Central memory CD4-positive, alpha-beta T cell (primary cell): ENCODE results near the gene STX11.
A peak's percentile ranks its signal among the peaks of the same experiment; 100 is the strongest.

Source experiments
- DNase-seq: peaks from one replicate; pipeline ENCODE4 v3.0.0; 2022

Gene STX11

GRCh38 chr6:144143106-144143505, 7.2 kb upstream of the STX11 start:
- DNase-seq: no peak

GRCh38 chr6:144143878-144144277, 6.4 kb upstream of the STX11 start:
- no peak for DNase-seq

- DNase-seq: no peak
Observed at GRCh38 chr6:144144996-144145395, 5.3 kb upstream of the STX11 start.

GRCh38 chr6:144145541-144145940, 4.8 kb upstream of the STX11 start:
- DNase-seq: no peak

- no peak for DNase-seq
Observed at GRCh38 chr6:144148886-144149285, 1.4 kb upstream of the STX11 start.

- no peak for DNase-seq
Observed at GRCh38 chr6:144149558-144149893, 791 bp upstream of the STX11 start.

GRCh38 chr6:144150710-144151657, 667 bp downstream of the STX11 start:
- peak; percentile 59 for DNase-seq

GRCh38 chr6:144152334-144152900, 2.1 kb downstream of the STX11 start:
- no peak for DNase-seq

- no peak for DNase-seq
Observed at GRCh38 chr6:144153260-144153659, 2.9 kb downstream of the STX11 start.

- no peak for DNase-seq
Observed at GRCh38 chr6:144153971-144154370, 3.7 kb downstream of the STX11 start.

GRCh38 chr6:144155529-144155928, 5.2 kb downstream of the STX11 start:
- no peak for DNase-seq

- no peak for DNase-seq
Observed at GRCh38 chr6:144156338-144156737, 6.0 kb downstream of the STX11 start.

GRCh38 chr6:144156991-144157390, 6.7 kb downstream of the STX11 start:
- DNase-seq: no peak

GRCh38 chr6:144158133-144158532, 7.8 kb downstream of the STX11 start:
- no peak for DNase-seq

GRCh38 chr6:144159223-144159622, 8.9 kb downstream of the STX11 start:
- DNase-seq: no peak

- no peak for DNase-seq
Observed at GRCh38 chr6:144159742-144160141, 9.4 kb downstream of the STX11 start.

- no peak for DNase-seq
Observed at GRCh38 chr6:144160431-144161005, 10.2 kb downstream of the STX11 start.

- DNase-seq: no peak
Observed at GRCh38 chr6:144161975-144162374, 11.7 kb downstream of the STX11 start.

- DNase-seq: no peak
Observed at GRCh38 chr6:144162977-144163376, 12.7 kb downstream of the STX11 start.

GRCh38 chr6:144165784-144166183, 15.5 kb downstream of the STX11 start:
- DNase-seq: no peak

- no peak for DNase-seq
Observed at GRCh38 chr6:144170044-144170443, 19.7 kb downstream of the STX11 start.

GRCh38 chr6:144171406-144171805, 21.1 kb downstream of the STX11 start:
- DNase-seq: no peak

- no peak for DNase-seq
Observed at GRCh38 chr6:144174006-144174405, 23.7 kb downstream of the STX11 start.

GRCh38 chr6:144176043-144176442, 25.7 kb downstream of the STX11 start:
- DNase-seq: no peak
